ENCODE results near the gene MYH9.
A peak's percentile ranks its signal among the peaks of the same experiment; 100 is the strongest.

The MYH9 gene

DNA sequence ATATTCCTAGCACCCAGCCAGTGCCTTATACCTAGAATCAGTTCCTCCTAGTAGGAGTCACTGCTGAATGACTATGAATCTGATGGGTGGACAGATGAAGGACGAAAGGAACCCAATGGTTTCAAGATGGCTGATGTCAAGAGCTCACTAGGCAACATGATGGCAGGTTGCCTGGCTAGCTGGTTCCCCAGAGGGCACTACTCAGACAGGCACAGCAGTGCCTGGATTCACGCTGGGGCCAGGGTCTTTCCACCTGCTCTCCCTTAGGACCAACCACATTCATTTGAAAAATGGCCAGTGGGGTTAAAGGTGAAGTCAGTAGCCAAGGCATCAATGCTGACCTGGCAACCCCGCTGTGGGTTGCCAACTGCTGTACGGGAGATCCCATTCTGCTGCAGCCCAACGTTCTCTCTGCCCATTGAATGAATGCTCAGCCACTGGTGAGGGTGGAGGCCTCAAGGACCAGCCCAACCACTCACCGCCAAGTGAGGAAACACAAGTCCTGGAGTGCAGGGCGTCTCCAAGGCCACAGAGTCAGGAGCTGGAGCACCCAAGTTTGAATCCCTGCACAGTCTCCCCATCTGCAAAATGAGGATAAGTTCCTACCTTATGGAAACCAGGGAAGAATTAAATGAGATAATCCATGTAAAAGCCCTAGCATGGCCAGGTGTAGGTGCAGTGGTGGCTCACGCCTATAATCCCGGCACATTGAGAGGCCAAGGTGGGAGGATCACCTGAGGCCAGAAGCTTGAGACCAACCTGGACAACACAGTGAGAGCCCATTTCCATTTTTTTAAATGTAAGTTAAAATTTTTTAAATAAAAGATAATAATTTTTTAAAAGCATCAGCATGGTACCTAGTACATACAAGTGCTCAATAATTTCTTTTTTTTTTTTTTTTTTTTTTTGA, 12.4 kb downstream of the MYH9 start:
- intact Hi-C loops (cut with DNase I): no loop called here
- no peak for DNase-seq

DNA sequence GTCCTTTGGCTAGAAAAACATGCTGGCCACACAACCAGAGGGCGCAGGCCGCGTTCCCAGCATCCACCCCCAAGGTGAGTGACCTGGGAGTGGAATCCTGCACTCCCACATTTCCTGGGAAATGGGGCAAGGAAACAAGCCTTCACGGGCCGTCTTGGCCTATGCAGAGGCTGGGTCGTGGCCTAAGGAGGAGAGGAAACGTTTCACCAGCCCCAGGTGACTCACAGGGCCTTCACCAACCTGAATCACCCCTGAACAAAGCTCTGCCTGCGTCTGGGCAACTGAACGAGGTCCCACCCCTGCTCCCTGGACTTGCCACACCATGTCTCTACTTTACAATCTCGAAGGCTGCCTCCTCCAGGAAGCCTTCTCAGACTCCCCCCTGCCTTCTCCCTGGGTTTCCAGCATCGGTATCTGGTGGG, 13.2 kb downstream of the MYH9 start:
- intact Hi-C loops (cut with DNase I): no loop called here

DNA sequence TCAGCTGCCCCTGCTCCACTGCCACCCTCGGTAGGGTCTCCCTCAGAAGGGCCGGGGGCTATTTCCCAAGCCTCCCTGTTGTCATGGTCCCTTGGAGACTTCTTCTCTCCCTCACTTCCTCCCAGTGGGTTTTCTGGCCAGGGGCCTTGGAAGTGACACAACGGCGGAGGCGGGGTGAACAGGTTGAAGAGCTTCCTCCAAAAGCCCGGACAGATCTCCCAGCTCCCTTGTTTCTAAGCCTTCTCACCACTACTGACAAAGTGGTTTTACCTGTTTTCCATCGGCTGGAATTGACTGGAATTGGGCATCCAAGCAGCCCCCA, 14.5 kb downstream of the MYH9 start:
- intact Hi-C loops (cut with DNase I): no loop called here
- peak in 1 of 42 donors; percentile 34 for DNase-seq

More for the DNA sequence above, 13.2 kb downstream of the MYH9 start:
- DNase-seq: no peak

DNA sequence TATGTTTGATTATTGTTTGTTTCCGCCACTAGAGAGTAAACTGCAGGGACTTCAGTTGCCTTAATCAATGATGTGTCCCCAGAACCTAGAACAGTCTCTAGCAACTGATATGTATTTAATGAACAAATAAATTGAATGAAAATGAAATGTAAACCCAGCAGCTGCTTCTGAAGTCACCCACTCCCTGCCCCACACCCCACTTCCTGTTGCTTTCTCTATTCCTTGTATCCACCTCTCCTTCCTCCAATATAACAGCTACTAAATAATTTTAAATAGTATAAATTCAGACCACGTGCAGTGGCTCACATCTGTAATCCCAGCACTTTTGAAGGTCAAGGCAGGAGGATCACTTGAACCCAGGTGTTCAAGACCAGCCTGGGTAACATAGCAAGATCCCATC, 15.8 kb downstream of the MYH9 start:
- DNase-seq: no peak

DNA sequence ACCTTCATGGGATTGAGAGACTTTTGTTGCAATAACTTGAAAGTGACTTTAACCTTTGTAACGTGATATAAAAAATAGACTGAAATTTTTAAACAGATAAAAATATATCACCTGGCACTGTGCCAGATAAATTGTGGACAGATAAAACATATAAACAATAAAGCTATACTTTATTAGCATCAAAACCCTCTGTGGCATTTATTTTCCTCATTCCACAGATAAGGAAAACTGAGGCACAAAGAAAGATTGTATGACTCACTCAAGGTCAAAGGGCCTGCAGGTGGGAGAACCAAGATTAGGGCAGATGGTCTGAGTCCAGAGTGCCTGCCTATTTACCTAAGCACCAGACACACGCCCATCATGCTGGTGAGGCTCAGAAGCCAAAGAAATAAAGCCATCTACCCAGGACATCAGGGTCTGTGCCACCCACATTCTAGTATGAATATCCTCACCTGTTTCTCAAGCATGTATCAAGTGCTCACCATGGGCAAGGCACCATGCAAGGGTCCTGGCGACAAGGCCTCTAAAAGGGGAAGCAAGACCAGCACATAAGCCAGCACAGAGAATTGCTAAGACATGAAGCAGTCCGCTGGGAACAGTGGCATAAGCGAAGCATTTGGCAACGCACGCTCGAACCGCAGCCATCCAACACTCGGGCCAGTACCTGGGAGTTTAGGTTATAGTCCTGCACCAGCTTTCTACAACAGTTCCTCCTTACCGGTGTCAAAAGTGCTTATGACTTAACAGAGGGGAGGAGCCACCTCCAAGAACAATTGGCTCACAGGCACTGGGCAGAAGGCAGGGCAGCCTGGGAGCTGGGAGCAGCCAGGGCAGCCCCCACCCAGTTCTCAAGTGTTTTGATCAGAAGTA, 17.6 kb downstream of the MYH9 start:
- DNase-seq: peak in 2 of 42 donors; percentile 17 to 41

More for the DNA sequence above, 15.8 kb downstream of the MYH9 start:
- intact Hi-C loops (cut with DNase I): no loop called here

DNA sequence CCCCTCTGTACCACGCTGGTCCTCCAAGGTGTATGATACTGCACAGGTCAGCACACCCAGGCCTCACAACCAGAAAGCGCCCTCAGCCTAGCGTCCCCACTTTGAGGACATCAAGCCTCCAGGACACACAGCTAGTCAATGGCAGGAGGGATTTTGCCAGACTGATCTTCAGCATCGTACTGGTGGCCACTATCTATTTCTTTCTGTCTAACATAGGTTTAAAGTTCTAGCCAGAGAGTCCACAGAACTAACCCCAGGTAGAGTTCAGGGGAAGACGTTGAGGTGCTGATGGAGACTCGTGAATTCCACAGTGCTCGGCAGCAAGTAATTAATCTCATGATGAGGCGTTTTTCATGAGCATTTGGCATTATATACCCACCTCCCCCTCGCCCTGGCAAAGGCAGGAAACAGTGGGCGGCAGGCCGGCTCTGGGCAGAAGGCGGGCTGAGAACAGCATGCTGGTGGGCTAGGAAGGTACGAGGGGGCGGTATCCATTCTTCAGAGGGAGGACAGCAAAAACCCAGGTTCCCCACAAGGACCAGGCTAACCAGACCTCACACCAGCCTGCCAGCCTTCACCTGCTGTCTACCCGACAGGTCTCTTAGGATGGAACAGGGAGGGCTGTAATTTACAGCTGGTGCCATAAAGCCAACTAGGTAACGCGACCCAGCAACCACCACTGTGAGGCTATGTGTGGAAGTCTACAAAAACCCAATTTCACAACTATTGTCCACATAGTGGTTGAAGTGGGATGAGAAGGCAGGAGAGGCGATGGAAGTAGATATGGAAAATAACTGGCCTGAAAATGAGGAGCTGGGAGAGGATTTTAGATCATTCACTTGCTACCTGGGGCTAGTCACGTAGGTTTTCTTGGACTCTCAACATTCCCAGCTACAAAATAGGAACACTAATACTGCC, 18.5 kb downstream of the MYH9 start:
- intact Hi-C loops (cut with DNase I): no loop called here
- no peak for DNase-seq

More for the DNA sequence above, 17.6 kb downstream of the MYH9 start:
- intact Hi-C loops (cut with DNase I): no loop called here

DNA sequence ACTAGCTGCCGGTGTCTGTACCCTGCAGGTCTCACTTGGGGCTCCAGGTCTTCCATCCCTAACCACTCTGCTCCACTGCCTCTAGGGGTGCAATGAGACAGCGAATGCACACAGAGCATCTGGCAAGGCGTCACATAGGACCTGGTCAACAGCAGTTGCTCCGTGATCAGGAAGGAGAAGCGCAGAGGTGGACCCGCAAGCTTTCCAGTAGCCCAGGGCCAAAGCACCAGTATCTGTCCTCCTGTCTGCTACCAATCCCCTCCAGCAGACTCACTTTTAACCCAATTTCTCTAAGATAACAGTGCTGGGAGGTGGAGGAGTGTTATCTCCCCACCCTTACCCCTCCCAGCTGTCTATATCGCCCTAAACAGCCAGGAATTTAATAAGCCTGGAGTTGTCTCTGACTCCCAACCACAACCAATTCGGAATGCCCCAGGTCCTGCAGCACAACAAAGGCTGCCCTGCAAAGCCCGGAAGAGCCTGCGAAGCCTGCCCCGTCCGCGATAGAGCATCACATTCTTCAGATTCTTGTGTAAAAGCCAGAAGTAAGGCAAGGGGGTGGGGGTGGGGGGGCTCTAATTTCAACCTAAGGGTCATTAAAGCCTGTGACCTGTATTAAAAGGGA, 19.3 kb downstream of the MYH9 start:
- no peak for DNase-seq
- intact Hi-C loops (cut with DNase I): no loop called here

DNA sequence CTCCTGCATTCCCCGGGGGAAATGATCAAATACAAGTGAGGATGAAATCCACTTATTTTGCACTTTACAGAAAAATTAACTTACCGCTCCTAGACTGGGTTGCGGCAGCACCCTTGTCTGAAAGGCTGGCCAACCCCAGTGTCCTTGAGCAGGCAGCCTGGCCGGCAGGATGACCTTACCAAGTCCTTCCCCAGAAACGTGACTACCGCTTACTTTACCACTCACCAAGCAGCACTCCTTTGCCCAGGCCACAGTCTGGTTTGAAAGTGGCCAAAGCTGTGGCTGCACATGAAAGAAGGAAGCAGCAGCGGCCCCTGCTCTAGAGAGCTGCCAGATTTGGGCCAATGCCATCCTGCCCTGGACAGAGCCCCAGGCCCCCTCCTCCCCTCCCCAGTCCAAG, 20.3 kb downstream of the MYH9 start:
- intact Hi-C loops (cut with DNase I): no loop called here
- no peak for DNase-seq

DNA sequence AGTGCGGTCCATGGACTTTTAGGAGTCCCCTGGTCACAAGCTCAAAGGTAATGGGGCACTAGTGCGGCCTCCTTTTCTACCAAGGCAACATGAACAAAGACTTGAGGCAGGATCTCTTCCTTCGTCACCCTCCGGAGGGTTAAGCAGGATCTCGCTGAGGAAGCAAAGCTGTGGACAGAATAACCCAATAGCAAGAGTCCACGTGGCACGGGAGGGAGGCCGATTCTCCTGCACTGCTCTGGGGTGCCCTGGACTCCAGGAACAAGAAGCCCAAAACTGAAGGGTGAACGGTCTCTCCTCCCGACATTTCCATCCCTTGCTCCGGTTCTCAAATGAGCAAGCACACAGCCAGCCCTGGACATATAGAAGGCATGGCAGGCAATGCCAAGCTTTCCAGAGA, 20.7 kb downstream of the MYH9 start:
- DNase-seq: no peak
- intact Hi-C loops (cut with DNase I): no loop called here

DNA sequence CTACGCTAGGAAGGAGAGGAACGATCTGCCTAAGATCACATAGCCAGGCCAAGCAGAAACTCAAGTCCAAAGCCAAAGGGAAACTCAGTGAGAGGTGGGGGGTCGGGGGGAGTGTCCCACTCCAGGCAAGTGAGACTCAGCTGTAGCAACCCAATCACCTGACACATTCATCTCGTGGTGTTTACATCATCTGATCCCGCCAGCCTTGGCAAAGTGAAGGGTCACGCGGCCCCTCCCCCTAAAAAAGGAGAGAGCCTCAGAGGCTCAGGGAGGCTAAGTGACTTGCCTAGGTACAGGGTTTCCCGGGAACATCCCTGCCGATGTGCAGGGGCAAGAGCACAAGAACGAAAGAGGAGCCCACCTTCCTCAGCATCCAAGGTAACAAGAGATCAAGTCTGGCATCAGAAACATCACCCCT, 21.5 kb downstream of the MYH9 start:
- intact Hi-C loops (cut with DNase I): no loop called here
- DNase-seq: no peak

DNA sequence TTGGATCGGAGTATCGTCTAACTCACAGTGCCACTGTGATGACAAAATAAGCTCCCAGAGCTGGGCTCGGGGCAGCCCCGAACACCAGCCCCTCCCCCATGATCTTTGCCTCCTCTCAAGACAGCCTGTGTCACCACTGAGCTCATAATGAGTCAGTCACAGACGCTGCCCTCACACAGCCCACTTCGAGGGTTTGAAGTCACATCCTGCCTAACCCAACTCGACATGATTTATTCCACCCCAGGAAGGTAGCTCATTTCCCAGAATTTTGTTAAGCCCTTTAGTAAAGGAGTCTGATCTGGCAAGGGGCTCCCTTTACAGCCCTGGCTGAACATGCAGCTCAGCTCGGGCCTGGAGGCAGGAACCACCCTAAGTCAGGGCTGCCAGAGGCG, 22.8 kb downstream of the MYH9 start:
- DNase-seq: peak in 9 of 42 donors; percentile 41 to 84 (median 59)

DNA sequence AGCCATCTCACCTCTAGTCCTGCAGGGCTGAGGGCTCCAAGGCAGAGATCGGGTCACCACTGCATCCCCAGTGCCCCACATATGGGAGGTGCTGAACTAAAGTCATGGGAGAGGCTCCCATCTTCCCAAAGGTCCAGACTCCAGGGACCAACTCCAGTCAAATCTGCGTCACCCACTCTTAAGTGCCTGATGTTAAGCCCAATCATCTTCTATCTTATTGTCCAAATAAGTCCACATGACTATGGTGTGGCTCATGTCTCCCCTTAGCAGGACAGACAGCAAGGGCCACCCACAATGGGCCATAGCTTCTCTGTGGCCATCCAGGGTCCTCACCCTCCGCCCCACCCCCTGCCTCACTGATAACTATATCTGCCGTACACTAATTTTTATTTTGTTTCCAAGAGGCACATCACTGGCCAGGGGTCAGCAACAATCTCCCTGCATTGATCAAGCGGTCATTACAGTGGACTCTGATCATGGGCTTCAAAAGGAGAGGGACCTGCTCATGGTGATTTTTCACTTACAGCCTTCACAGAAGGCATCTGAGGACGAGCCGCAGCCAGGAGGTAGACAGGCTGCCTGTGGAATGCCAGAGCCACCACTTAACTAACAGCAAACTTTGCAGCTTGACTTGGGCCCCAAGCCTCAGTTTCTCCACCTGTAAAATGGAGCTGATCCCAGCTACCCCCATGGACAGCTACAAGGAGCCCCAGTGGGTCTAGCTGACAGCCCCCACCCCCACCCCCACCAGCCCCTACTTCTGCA, 23.3 kb downstream of the MYH9 start:
- DNase-seq: no peak
- intact Hi-C loops (cut with DNase I): no loop called here

More for the DNA sequence above, 22.8 kb downstream of the MYH9 start:
- intact Hi-C loops (cut with DNase I): no loop called here

DNA sequence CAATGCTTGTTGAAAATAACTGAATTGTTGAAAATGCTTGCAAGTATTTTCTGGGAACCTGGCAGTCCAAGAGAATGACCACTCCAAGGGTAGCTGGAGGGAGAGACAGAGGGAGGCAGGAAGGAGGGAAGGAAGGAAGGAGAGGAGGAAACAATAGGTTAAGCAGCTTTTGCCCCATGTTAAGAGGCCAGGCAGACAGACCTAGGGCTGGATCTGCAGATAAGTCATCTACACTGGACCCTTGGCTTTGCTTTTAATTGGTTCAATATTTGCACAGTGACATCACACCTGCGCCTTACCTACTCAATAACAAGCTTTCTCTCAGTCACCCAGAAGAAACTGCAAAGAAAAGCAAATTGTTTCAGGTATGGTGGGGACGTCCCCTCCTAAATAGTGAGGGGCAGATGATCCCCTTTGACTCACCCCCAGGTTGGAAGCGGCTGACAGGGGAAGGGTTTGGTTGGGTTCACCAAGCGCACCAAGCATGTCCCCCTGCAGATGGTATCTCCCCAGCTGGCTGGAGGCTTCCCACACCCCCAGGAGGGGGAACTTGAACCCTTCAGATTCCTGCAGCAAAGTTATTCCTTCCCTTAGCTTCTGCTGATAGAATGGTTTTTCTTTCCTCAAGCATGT, 24.3 kb downstream of the MYH9 start:
- no peak for DNase-seq
- intact Hi-C loops (cut with DNase I): no loop called here

DNA sequence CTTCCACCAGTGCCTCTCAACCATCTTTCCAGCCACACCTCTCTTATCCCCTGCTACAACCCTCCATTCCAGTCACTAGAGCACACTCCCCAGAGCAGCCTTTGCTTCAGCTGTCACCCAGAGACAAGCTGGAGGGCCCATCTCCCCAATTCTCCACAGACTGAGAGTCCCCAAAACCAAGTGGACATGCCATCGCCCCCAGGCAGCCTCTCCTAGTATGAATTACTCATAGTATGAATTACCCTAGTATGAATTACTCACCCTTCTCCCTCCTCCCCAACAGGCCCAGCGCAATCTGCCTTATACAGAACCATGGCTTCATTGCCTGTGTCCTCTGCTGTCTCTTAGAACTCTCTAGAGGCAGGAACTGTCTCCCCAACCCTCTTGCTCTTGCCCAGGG, 24.8 kb downstream of the MYH9 start:
- intact Hi-C loops (cut with DNase I): no loop called here

DNA sequence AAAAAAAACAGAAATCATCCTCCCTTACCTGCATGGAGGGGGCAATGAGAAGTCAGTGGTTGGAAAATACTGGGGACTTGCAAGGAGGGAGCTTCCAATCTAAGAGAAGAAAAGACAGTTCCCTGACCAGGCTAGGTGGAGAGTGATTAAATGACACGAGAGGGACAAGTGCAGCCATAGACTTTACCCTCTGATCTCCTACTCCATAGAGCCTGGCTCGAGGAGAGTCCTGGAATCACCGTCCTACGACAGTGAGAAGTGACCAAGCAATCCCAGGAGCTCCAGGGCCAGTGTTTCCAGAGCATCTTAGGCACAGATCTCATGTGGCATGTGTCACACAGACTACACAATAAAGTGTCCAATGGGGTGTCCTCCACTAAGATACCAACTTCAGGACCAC, 25.7 kb downstream of the MYH9 start:
- intact Hi-C loops (cut with DNase I): no loop called here
- DNase-seq: no peak

More for the DNA sequence above, 24.8 kb downstream of the MYH9 start:
- DNase-seq: no peak

DNA sequence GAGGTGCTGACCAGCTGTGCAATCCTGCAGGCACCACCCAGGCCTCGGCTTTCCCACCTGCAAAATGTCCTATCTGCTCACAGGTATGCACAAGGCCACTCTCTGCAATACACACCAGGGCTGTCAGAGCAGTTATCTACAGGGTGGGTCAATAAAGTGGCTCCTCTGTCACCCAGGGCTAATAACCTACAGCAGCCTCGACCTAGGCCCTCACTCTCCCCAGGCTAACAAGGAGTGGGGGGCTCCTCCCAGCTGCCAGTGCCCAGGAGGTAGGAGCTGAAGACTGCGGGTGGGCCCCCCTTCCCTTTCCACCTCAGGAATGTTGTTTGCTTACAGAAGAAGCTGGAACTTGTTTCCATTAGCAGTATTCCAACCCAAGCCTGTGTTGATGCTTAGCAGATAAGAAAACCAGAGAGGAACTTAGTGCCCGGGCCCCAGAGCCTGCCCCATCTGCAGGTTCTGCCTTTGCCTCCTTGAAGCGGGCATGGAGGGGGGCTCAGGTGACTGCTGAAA, 26.8 kb downstream of the MYH9 start:
- intact Hi-C loops (cut with DNase I): no loop called here
- DNase-seq: no peak

DNA sequence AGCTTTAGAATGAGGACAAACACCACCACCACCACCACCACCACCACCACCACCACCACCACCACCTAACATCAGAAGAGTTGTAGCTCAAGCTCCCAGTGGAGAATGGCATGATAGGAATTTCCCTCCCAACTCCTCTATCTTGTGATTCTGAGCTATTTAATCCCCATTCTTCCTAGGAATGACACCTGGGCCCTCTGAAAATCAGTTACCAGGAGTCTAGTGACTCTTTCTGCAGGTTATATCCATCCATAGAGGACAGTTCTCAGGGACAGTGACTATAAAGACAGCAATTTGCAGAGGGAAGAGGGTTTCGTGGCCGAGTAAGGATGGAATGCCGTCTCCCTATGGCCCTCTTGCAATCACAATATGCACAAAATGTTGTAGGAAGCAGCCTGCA, 27.8 kb downstream of the MYH9 start:
- intact Hi-C loops (cut with DNase I): no loop called here
- no peak for DNase-seq
